Stimulated activated CD8-positive, alpha-beta memory T cell treated with anti-CD3 and anti-CD28 coated beads, Interleukin-2, amount 100 ng/mL, for 1 hour (primary cell): ENCODE measurements around the gene DUSP6.

Experiments used
- DNase-seq, 2 donors: peaks; one replicate each; pipeline ENCODE4 v3.0.0-alpha.2; 2020; ENCODE audit warnings: low read depth in 2 of 2

Gene DUSP6

DNA sequence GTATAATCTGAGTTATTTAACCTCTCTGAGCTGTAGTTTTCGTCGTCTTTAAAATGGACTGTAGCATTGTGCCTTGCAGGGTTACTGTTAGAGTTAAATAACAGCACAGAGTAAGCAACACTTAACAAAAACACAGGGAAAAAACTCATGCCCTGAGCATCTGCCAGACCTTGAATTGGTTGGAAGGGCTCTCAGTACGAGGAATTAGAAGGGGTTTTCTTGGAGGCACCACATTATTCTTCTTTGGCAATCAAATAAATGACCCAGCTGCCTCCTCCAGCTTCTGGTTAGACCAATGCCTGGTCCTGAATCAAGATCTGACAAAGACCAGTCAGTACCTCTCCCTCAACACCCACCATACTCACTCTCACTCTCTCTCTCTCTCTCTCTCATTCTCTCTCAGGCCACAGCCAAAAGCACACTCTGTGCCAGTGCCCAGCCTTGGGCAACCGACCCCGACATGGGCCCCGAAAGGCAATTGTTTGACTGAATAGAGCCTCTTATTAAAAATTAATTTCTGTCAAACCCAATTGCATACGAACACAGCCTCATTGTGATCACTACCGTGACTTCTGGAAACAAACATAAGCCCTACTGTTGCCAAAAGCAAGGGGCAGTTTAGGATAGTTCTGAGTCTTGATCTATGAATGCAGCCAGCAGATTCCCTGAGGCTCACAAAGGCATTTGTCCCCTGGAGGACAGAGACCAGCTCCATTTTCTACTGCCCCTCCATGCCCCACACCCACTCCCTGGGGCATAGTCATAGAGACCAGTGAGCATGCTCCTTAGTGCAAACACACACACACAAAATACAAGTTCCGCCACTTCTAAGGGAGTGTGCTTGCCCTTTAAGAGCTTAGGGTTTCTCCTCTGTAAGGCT, 23.9 kb downstream of the DUSP6 start:
- no peak for DNase-seq

DNA sequence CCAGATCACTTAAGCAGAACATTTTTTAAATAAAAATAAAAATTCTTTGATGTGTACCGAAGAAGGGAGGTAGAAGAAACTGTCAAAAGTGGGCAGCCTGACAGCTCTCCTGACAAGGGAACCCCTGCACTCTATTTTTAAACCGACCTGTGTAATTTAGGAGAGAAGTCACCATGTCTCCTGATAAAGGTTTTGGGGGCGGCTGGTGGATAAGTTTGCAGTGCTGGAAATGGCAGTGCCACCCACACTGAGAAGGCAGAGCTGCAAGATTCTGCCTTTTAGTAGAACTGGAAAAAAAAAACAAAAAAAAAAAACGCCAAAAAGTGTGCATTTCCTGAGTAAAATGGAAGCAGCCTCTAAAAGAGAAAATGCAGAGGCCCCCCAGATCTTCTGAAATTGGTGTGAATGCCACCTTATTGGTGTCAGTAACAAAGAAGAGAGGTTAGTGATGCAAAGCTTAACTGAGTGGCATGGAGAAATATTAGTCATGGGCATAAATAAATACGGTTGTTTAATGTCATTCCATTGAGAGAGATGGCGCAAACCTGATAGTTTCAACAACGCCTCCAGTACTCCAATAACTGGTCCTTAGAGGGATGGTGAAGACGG, 24.7 kb downstream of the DUSP6 start:
- no peak for DNase-seq

DNA sequence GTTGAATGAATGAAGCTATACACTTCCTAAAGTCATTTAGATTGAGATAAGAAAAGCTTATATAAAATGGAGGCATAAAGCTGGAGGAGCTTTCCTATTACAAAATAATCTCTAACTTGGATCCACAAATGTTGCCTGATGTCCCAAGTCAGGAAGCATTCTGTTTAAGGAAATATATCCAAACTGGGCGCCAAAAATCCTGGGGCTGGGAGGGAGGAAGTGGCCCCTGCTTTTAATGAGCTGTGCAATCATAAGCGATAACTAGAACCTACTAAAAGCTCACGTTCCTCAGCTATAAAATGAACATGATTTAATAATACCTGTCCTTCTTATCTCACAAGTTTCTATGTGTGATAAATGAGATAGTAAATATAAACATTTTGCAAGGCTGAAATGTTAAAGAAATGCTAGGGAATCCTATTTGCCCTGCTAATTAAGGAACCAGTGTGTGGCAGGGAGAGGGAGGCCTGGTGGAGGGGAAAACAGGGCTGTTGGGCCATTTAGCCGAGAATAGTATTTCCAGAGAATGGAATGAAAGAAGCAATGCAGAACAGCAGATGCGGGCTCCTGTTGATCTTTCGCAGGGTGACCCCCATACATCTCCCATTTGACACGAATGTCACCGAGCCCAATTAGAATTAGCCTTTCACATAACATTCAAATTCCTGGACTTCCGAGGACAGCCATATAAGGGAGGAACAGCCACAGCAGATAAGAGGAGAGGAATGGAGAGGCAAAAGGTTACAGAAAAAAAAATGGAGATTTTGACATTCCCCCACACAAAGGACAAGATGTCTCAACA, 25.9 kb downstream of the DUSP6 start:
- DNase-seq = no peak

DNA sequence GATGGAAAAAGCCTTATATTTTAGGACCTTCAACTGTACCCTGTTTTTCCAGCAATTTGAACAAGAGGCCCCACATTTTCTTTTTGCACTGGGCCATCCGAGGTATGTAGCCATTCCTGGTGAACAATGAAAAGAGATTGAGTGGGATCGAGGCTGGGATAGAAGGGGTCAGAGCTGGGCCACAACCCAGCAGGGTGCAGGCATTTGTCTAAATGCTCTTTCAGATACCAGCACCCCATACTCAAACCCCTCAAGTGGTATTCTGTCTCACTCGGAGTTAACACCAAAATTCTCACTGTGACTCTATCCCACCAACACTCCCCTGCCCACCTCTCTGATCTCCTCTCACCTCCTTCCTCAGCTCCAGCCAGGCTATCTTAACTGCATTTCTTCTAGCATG, 26.8 kb downstream of the DUSP6 start:
- no peak for DNase-seq

DNA sequence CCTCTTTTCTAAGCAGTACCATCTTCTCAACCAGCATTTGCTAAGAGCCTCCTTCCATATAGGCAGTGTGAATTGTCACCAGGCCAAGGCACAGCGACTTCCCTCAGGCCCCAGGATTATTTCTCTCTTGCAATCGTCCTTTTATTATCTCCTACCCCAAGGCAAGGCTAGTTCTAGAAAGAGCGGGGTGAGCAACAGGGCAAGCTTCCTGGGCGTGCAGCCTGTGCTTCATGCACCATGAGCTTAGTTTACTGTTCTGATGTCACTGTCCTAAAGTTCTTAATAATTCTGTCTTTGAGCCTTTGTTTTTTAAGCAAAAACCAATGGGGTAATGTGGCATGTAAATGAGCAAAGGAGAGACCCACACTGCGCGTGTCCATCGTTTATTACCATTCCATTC, 27.9 kb downstream of the DUSP6 start:
- no peak for DNase-seq

DNA sequence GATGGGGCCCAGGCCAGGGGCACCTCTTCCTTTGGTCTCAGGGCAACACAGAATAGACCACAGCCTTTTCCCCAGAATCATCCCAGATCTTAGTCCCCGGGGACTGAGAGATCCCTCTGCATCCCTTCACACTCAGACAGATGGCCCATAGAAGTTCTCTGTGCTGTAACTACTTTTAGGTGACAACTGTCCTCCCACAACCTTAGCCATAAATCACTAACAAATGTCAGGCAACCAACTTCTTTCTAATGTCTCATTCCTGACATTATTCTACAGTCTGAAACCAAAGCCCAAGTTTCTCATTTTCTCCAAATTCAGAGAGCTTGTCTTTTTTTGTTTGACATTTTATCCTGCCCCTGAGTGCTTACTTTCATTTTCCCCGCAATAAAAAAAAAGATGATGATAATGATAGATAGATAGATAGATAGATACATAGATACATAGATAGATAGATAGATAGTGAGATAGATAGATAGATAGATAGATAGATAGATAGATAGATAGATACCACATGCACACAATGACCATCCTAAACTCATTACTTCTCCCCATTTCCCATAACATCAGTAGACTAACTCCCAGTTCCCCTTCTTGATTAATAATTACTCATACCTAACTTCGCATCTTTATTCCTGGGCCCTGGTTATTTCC, 28.6 kb downstream of the DUSP6 start:
- no peak for DNase-seq

DNA sequence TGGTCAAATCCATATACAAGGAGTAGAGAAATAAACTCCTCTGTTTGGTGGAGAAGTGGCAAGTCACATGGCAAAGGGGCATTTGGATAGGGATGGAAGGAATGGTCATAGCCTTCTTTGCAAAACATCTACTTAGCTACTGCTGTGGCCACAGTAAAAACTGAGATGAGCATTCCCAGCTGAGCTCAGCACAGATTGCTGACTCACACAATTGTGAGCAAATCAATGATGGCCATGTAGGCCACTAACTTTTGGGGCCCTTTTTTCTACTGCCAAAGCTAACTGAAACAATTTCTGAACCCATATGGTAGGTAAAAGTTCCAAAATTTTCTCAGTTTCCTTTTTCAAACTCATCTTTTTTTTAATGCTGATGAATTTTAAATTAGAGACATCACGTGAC, 31.6 kb downstream of the DUSP6 start:
- DNase-seq = no peak

DNA sequence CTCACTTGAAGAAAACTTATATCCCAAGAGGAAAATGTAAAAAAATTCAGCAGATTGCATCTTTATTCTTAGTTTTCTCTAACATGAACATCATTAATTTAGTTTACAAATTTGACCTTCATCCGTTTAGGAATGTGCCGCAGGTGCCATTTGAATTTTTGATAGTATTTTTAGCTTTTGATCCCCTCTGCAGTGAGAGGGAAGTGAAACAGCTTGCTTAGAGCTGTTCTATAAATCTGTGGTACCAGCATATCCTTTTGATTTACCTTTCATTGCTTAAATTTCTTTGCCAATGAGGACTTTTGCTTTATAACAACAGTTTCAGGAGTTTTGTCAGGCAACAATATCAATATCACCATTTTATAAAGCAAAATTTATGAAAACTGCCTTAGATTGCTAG, 32.7 kb downstream of the DUSP6 start:
- no peak for DNase-seq

DNA sequence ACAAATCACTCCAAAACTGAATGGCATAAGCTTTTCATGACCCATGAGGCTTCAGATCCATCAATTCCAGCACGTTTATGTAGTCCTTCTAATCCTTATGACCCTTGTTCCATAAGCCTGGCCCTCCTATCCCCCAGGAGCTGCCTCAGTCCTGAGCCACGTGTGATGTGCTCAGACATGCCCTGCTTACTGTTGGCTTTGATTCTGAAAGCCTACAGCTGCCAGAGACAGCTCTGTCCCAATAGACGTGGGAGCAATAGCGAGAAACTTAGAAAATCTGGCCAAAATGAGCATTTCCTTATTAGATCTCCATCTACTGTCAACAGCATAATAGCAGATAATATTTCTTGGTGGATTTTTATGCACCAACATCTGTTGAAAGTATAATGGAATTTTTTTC, 33.2 kb downstream of the DUSP6 start:
- no peak for DNase-seq

DNA sequence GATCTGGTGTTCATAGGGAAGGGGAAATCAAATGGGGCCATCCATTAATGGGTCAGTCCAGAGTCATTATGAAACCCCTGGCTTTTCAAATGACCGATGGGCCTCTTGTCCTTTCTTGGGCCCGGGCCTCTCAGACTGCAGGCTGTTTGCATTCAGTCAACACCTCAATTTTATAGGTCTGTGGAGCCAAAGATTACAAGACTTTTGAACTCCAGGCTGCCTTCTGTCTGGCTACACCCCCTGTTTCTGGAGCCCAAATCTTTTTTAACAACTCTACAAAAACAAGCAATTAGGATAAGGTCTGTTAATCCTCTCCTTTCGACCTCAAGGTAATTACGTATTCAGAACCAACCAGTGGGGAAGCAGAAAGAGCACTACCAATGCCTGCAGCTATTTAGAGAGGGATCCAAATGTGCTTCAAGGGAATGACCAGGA, 35.6 kb downstream of the DUSP6 start:
- DNase-seq = no peak

DNA sequence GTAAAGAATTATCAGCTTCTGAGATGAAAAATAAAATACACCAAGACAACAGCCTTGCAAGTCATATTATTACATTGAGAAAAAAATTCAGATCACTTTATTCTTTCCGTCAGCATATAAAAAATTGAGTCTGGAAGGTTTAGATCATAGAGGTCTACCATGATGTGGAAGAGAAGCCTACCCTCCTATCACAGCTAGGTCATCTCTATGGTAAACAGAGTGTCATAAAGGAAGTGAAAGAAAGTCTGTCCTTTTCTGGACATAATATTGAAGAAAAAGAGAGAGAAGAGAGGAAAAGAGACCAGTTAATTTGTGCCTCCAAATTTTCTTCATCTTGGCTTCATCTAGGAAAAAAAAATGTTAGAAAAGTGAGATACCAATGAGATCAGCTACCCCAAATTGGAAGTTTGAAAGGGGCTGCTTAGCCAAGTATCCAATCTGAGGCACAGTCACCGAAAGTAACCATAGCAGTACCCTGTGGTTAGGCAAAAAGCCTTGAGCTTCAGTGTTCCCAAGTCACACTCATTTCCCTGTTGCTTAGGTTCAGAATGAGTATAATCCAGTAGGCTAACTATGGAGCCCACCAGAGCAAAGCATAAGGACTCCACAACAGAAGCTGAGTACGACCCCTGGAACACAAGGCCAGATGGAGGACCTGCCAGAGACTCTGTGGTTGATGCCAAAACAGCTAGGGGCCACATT, 38.1 kb downstream of the DUSP6 start:
- DNase-seq = no peak

DNA sequence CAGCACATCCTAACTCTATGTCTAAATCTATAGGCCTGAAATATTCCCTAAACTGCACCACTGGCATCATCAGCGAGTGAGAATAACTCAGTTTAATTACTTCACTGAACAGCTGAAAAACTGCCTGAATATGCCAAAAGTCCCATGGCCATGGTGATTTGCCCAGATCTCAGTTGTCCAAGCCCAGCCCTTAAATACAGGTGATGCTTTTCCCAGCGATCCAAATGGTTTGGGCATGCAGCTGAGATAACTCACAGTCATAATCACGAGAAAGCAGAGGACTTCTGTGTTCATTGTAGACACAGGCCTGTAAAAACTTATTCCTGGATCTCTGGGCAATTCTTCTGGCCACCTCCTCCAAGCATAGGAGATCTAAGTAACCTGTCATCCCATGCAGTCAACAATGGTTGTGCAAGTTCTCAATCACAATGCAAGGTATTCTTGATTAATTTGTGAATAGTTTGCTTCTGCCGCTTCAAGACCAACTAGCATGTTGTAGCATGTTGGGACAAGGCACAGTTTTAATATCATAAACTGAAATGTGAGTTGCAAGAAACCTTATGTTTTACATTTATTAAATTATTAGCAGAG, 40.5 kb downstream of the DUSP6 start:
- no peak for DNase-seq

DNA sequence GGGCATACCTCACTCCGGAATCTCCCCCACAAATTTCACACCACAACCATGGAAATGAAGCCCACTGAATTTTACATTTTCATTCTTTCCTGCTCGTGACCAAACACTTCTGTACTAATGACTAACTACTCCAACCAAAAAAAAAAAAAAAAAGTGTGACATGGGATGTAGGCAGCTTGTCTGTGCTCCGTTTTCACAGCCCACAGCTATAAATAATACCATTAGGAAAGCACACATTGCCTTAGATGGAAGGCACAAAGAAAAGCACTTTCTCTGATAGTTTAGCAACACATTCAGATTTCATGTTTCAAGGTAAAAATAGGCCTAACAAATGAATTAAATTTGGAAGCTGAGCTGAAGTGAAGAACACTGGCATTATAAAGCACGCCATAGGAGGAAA, 42.5 kb downstream of the DUSP6 start:
- DNase-seq = no peak

DNA sequence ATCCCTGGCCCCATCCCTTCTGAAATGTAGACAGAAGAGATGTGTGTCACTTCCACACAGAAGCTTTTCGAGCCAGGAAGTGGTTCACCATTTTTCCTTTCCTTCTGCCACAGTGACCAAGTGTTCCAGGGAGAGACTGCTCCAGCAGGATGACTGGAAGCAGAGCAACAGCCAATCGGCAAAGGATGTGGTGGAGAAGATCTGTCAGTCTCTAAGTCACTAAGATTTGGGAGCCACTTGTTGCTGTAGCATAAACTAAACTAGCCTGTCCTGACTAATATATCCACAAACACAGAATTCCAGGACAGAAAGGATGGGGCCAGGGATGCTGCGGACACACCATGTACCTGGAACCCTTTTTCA, 42.9 kb downstream of the DUSP6 start:
- no peak for DNase-seq

DNA sequence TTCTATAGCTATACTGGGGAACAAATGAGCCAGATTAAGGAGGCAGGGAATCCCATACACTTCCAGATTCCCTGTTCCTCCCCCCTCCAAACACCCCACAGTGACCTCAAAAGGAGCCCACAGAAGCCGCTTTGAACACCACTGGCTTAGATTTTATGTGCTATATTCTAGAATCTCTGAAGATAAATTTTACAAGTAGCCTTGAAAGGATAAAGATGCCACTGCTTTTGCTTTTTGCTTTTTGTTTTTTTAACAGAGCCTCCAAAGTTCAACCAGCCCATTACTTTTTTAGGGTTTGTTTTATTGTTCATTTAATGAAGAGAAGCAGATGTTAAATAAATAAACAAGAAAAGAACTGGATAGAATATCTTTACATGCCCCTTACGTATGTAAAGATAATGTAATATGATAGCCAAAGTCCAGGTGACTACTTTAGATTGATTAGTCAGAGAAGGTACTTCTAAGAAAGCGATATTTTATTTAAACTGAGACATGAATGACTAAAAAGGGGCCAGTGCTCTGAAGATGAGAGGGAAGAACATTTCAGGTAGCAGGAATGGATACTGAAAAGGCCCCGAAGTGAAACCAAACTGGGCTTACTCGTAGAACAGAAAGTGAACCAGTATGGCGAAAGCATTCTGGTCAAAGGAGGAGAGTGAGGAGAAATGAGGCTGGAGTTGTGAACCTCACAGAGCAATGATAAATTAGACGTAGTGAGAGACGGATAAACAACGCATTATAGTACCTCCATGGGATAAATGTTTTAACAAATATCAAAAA, 44.6 kb downstream of the DUSP6 start:
- DNase-seq = no peak

DNA sequence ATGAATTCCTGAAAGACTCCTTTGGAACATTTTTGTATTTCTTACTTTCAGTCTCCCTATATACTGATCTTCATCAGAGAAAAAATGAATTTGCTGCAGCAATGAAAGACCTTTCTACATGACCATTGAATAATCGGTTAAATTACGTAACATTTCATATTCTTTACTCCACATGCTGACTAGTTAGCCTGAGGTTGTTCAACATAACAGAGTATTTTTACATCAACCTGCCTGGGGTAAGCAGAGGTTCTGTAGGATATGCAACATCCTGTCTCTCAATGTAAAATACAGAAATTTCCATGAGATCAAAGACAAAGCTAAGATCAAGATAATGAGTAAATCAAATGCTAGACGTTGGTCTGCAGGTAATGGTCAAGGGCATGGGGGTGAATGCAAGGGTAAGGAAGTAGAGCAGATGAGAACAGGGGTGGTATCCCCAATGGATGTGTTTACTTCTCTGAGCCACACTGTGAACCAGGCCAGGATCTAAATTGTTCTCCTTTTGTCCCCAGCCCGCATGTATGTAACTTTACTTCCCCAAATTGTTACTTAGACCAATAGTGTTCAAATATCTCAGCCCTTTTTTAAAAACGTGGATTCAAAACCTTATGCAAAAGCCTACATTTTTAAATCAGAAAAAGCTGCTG, 45.4 kb downstream of the DUSP6 start:
- DNase-seq = no peak

DNA sequence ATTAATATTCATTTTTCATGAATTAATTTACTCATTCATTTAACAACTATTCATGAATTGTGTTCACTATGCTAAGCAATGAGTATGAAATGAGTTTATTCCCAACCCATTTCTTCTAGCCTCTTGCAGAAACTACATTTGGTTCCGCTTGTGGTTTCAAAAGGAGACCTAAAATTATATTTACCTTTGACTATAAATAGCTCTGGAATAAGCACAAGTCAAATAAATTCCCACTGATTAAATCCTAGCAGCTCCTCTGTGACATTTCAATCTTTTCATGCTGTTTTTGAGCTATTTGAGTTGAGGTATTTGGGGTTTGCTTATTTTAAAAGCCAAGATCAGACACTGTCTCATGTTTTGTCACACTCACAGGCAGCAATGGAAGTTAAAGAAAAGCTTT, 46.9 kb downstream of the DUSP6 start:
- DNase-seq = no peak

DNA sequence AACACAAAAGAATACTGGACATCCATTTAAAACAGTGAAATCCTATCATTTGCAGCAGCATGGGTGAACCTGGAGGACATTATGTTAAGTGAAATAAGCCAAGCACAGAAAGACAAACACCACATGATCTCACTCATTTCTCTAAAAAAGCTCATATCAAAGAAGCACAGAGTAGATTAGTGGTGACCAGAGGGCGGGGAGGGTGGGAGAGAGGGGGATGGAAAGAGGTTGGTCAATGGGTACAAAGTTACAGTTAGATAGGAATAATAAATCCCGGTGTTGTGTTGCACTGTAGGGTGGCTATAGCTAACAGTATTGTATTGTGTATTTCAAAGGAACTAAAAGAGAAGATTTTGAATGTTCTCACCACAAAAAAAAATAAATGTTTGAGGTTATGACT, 52.4 kb downstream of the DUSP6 start:
- DNase-seq = no peak

DNA sequence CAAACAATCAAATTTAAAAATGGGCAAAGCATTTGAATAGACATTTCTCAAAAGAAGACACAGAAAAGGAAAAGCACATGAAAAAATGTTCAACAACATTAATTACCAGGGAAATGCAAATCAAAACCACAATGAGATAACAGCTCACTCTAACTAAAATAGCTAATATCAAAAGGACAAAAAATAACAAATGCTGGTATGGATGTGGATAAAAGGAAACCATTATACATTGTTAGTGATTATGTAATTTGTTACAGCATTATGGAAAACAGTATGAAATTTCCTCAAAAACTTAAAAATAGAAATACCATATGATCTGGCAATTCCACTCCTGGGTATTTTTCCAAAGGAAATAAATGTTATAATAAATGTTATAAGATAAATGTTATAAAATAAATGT, 52.9 kb downstream of the DUSP6 start:
- no peak for DNase-seq
